ENCODE results near the gene KRTAP9-1. TPM values are rescaled to one million over a fixed set of nuclear protein-coding genes. Genes with fewer than 3 reads are reported as not detected.

KRTAP9-1 gene
- total RNA-seq, 6 donors from 2014 or later = not detected

Small RNA genes within 50 kb of the gene (small RNA-seq; reads per million reads assigned to genes)
- gene KRTAP4-17P = 0 reads per million in 4 donors

Other genes with a start within 250 kb of the KRTAP9-1 start
- not detected for gene KRT39, start 222.9 kb upstream of the KRTAP9-1 start, total RNA-seq
- gene KRT40, start 205.6 kb upstream of the KRTAP9-1 start, total RNA-seq = under 1 TPM in 1 of 6 donors, not detected in 5; 0.24 TPM
- not detected for gene KRTAP3-3, start 195.7 kb upstream of the KRTAP9-1 start, total RNA-seq
- gene KRTAP3-2, start 190.0 kb upstream of the KRTAP9-1 start, total RNA-seq = not detected
- gene KRTAP3-1, start 180.8 kb upstream of the KRTAP9-1 start, total RNA-seq = not detected
- not detected for gene KRTAP1-5, start 162.7 kb upstream of the KRTAP9-1 start, total RNA-seq
- gene KRTAP1-4, start 159.7 kb upstream of the KRTAP9-1 start, total RNA-seq = not detected
- gene KRTAP1-3, start 155.0 kb upstream of the KRTAP9-1 start, total RNA-seq = not detected
- not detected for gene KRTAP1-1, start 148.4 kb upstream of the KRTAP9-1 start, total RNA-seq
- not detected for gene KRTAP2-1, start 142.6 kb upstream of the KRTAP9-1 start, total RNA-seq
- gene KRTAP2-2, start 134.7 kb upstream of the KRTAP9-1 start, total RNA-seq = not detected
- not detected for gene KRTAP2-3, start 129.8 kb upstream of the KRTAP9-1 start, total RNA-seq
- not detected for gene KRTAP2-4, start 124.0 kb upstream of the KRTAP9-1 start, total RNA-seq
- gene KRTAP4-7, start 105.7 kb upstream of the KRTAP9-1 start, total RNA-seq = not detected
- gene KRTAP4-8, start 91.7 kb upstream of the KRTAP9-1 start, total RNA-seq = not detected
- gene KRTAP4-16, start 87.7 kb upstream of the KRTAP9-1 start, total RNA-seq = not detected
- not detected for gene KRTAP4-9, start 84.5 kb upstream of the KRTAP9-1 start, total RNA-seq
- not detected for gene KRTAP4-11, start 71.5 kb upstream of the KRTAP9-1 start, total RNA-seq
- gene KRTAP4-12, start 65.7 kb upstream of the KRTAP9-1 start, total RNA-seq = not detected
- not detected for gene KRTAP4-6, start 49.3 kb upstream of the KRTAP9-1 start, total RNA-seq
- not detected for gene KRTAP4-5, start 40.1 kb upstream of the KRTAP9-1 start, total RNA-seq
- gene KRTAP4-4, start 29.1 kb upstream of the KRTAP9-1 start, total RNA-seq = not detected
- gene KRTAP4-3, start 21.7 kb upstream of the KRTAP9-1 start, total RNA-seq = not detected
- gene KRTAP4-2, start 11.7 kb upstream of the KRTAP9-1 start, total RNA-seq = not detected
- not detected for gene KRTAP4-1, start 5.0 kb upstream of the KRTAP9-1 start, total RNA-seq
- gene KRTAP9-2, start 36.8 kb downstream of the KRTAP9-1 start, total RNA-seq = not detected
- not detected for gene KRTAP9-3, start 42.6 kb downstream of the KRTAP9-1 start, total RNA-seq
- not detected for gene KRTAP9-8, start 48.1 kb downstream of the KRTAP9-1 start, total RNA-seq
- not detected for gene KRTAP9-4, start 59.8 kb downstream of the KRTAP9-1 start, total RNA-seq
- gene KRTAP9-9, start 65.5 kb downstream of the KRTAP9-1 start, total RNA-seq = not detected
- gene KRTAP9-6, start 75.5 kb downstream of the KRTAP9-1 start, total RNA-seq = not detected
- not detected for gene KRTAP9-7, start 85.8 kb downstream of the KRTAP9-1 start, total RNA-seq
- not detected for gene KRTAP29-1, start 113.0 kb downstream of the KRTAP9-1 start, total RNA-seq
- gene KRTAP16-1, start 119.4 kb downstream of the KRTAP9-1 start, total RNA-seq = not detected
- not detected for gene KRTAP17-1, start 125.8 kb downstream of the KRTAP9-1 start, total RNA-seq
- gene KRT33A, start 160.9 kb downstream of the KRTAP9-1 start, total RNA-seq = not detected
- gene KRT33B, start 179.9 kb downstream of the KRTAP9-1 start, total RNA-seq = not detected
- gene KRT34, start 192.4 kb downstream of the KRTAP9-1 start, total RNA-seq = not detected
- gene KRT31, start 207.7 kb downstream of the KRTAP9-1 start, total RNA-seq = not detected
- gene KRT37, start 234.7 kb downstream of the KRTAP9-1 start, total RNA-seq = not detected